ENCODE measurements around the gene EARS2. TPM values are rescaled to one million over a fixed set of nuclear protein-coding genes. Genes with fewer than 3 reads are reported as not detected.
A peak's percentile ranks its signal among the peaks of the same experiment; 100 is the strongest.

EARS2 gene
- total and polyA plus RNA-seq, 10 of the 15 experiments (the other 5 are each of a cell fraction or from before 2014, with no cell fraction given) = 12.9 to 65.9 (median 33.5) TPM

- DNase-seq (ENCODE audit: low read depth, low spot score) (no peak), FAIRE-seq (peak; percentile 31), ATAC-seq (no peak)
- BruUV-seq (replicated peaks) = TSS peak; percentile 57
- TF ChIP-seq E2F4 (IDR thresholded peaks at IDR 0.05; ENCODE audit: low read depth, low read length) (no peak), RFX5 (IDR thresholded peaks at IDR 0.05; ENCODE audit: low read depth, low read length) (no peak), HDGF (IDR thresholded peaks at IDR 0.05) (peak; percentile 82; the same call in 1 of the 2 replicates), RUNX3 (IDR thresholded peaks at IDR 0.05; ENCODE audit: low read length) (peak; percentile 2; the same call in 1 of the 2 replicates), SREBF2 (IDR thresholded peaks at IDR 0.05; ENCODE audit: low read length) (no peak), POLR2A (IDR thresholded peaks at IDR 0.05; ENCODE audit: low read depth, low read length) (peak; percentile 35; the same call in 1 of the 2 replicates), PAX8 (IDR thresholded peaks at IDR 0.05) (no peak), KAT2A (conservative IDR thresholded peaks at IDR 0.05; ENCODE audit: control insufficient read depth, low read depth, low read length) (no peak), RELB (IDR thresholded peaks at IDR 0.05; ENCODE audit: low read depth) (no peak), ELK1 (IDR thresholded peaks at IDR 0.05; ENCODE audit: low read depth, low read length) (no peak), NKRF (conservative IDR thresholded peaks at IDR 0.05) (0 out of 2 replicates have a peak, but pooled peaks have one; percentile 6)
- peak overlapping the region; percentile 94 for H3K4me3 ChIP-seq
- intact Hi-C loops (cut with micrococcal nuclease; ENCODE audit: unreplicated experiment) = loop anchor here (5.0 kb wide), 3 partner anchors 57 to 217 kb away; partner anchors contain the start of genes COG7 and NDUFAB1
- 2% methylated on average over 28 of the region's 28 CpGs for WGBS (ENCODE audit: insufficient coverage, insufficient replicate concordance, low lambda C conversion rate, missing lambda C conversion rate)
- in situ Hi-C loops (cut with MboI) = loop anchor here (10.0 kb wide), 1 partner anchor 336 kb away; no protein-coding TSS in a partner anchor
- peak overlapping the region; percentile 68 for H3K27ac ChIP-seq (ENCODE audit: control insufficient read depth, insufficient read depth)
- H3K4me2 ChIP-seq (ENCODE audit: control insufficient read depth, insufficient read depth) = peak overlapping the region; percentile 91
- H3K9me3 ChIP-seq (replicated peaks; ENCODE audit: control insufficient read depth, insufficient read depth, low read length) = no peaks in the 10 kb centered on the region
- H3K27me3 ChIP-seq (replicated peaks in 1 of 2; ENCODE audit: control insufficient read depth in 2 of 2, insufficient read depth in 2 of 2, low read length in 1 of 2) = no peaks in the 10 kb centered on the region
- H4K20me1 ChIP-seq (ENCODE audit: control insufficient read depth, insufficient read depth) = peaks cover 23% of the 10 kb centered on the region
- H2AFZ ChIP-seq (ENCODE audit: control insufficient read depth, low read depth, low read length) = no peak overlapping the region
- no peaks in the 10 kb centered on the region for H3K36me3 ChIP-seq (ENCODE audit: control insufficient read depth in 2 of 2, insufficient read depth in 2 of 2, low read length in 1 of 2)
- peaks cover 31% of the 10 kb centered on the region for H3K4me1 ChIP-seq (ENCODE audit: control insufficient read depth, insufficient read depth, low read length)
- CTCF ChIA-PET = interaction anchor here (1.0 to 5.1 kb wide), 3 partner anchors 10 to 74 kb away, joined by 3 to 35 read pairs (median 3); partner anchors contain the start of genes EARS2 and UBFD1
- peaks cover 68% of the 10 kb centered on the region for H3K79me2 ChIP-seq (ENCODE audit: control insufficient read depth, insufficient read depth, low read length)
- SMC1A ChIA-PET (ENCODE audit: uncharacterized antibody, unreplicated experiment) = interaction anchor here (2.8 to 7.9 kb wide), 3 partner anchors 11 to 74 kb away, joined by 10 to 61 read pairs (median 48); no protein-coding TSS in a partner anchor
- POLR2A ChIA-PET = interaction anchor here (0.5 to 2.1 kb wide), 5 partner anchors 9 to 29 kb away, joined by 3 to 6 read pairs (median 3); no protein-coding TSS in a partner anchor
- RAD21 ChIA-PET (ENCODE audit: unreplicated experiment) = interaction anchor here (0.8 to 1.9 kb wide), 2 partner anchors 9 to 88 kb away, joined by 4 to 7 read pairs; no protein-coding TSS in a partner anchor
- peak overlapping the region; percentile 86 for H3K9ac ChIP-seq (ENCODE audit: control insufficient read depth, insufficient read depth, low read length)
Observed at GRCh38 chr16:23508589-23509440, 48.3 kb downstream of the EARS2 start.

All from GM12878 (cell line).